GM12891 (cell line): ENCODE measurements around the gene FAM161A.

Source experiments
- DNase-seq: peaks from one replicate; pipeline ENCODE4 v3.0.0; 2011; ENCODE audit warnings: low spot score; ENCODE audit not compliant: insufficient read length
- FAIRE-seq: peaks from 2 replicates; lab custom pipeline; 2011; peaks lifted over from hg19 to GRCh38; lab: Jason Lieb, UNC
- PAX5 ChIP-seq: IDR thresholded peaks from 2 replicates; pipeline ENCODE4 v1.6.1; 2011; ENCODE audit warnings: low read length, moderate library complexity, mild to moderate bottlenecking; ENCODE audit not compliant: insufficient read depth, severe bottlenecking
- POLR2A ChIP-seq: IDR thresholded peaks from 2 replicates; pipeline ENCODE4 v1.6.1; 2011; ENCODE audit warnings: low read depth, low read length, control low read depth
- POLR2AphosphoS5 ChIP-seq: IDR thresholded peaks from 2 replicates; pipeline ENCODE4 v1.6.1; 2011; ENCODE audit warnings: low read depth, low read length, control low read depth
- POU2F2 ChIP-seq: IDR thresholded peaks from 2 replicates; pipeline ENCODE4 v1.6.1; 2011; ENCODE audit warnings: low read depth, mild to moderate bottlenecking, control low read depth, low read length, moderate library complexity
- SPI1 ChIP-seq: IDR thresholded peaks from 2 replicates; pipeline ENCODE4 v1.6.1; 2011; ENCODE audit warnings: low read depth, low read length, control low read depth
- TAF1 ChIP-seq: IDR thresholded peaks from 2 replicates; pipeline ENCODE4 v1.6.1; 2011; ENCODE audit warnings: low read depth, low read length, control low read depth

FAM161A gene

DNA sequence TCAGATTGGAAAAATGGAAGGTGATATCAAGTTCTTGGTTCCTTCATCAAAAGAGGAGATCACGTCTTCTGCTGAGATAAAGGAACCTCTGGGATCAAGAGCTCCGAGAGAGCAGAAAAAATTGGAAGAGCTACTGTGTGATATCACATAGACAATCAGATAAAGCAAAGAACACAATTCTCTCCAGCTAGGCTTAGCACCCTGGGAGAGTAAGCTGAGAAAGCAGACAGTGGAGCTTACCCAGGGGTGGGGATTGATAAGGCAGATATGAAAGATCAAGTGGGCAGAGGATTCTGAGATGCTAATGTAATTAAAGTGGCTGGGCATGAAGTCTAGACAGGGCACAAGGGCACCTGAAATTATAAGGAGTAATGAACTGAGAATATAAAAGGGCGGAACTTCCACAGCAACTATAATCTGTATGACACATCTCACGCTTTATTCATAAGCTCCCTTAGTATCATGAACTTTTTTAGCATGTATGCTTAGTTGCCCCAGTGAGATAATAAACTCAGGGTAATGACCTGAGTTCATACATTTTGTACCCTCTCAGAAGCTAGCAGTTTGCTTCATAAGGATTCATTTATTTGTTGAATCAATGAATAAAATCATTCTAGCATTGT is 65.8 kb downstream of the FAM161A start:
- TF ChIP-seq POU2F2 (no peak), TAF1 (no peak), SPI1 (no peak), POLR2A (no peak), POLR2AphosphoS5 (no peak), PAX5 (no peak)
- no peak for DNase-seq
- FAIRE-seq = no peak

DNA sequence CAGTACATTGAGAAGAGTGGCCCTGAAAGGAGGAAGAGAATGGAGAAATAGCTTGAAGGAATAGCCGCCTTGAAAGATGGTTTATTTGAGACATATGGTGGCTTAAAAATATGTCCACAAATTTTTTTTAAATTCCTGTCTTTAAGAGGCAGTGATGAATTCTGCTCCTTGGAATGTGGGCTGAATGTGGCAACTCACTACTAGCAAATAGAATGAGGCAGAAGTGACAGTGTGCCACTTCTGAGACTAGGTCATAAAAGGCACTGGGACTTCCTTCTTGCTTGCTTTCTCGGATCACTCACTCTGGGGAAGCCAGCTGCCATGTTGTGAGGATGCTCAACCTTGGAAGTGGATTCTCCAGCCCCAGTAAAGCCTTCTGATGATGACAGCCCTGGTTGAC is 67.0 kb downstream of the FAM161A start:
- FAIRE-seq (no peak), DNase-seq (no peak)
- no peak for TF ChIP-seq POLR2A
- no peak for TF ChIP-seq TAF1
- TF ChIP-seq PAX5 = no peak
- TF ChIP-seq SPI1 = no peak
- TF ChIP-seq POLR2AphosphoS5 = no peak
- TF ChIP-seq POU2F2 = no peak

DNA sequence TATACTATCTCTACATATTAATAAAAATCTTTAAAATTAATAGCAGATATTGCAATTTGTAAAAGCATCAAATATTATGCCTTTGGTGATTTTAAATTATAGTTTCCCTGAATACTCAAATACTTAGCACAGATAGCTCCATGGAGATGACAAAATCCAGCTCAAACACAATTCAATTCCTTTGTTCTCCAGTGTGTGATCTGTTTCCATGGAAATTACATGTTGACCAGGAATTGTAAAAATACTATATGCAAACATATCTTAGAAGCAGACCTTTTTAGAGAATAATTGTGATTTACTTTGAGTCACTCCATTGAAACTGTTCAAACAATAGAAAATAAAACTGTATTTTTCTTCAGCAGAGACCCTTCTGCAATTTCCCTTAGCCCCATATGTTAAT is 68.3 kb downstream of the FAM161A start:
- no peak for DNase-seq
- TF ChIP-seq TAF1 (no peak), POU2F2 (no peak)
- FAIRE-seq = no peak

DNA sequence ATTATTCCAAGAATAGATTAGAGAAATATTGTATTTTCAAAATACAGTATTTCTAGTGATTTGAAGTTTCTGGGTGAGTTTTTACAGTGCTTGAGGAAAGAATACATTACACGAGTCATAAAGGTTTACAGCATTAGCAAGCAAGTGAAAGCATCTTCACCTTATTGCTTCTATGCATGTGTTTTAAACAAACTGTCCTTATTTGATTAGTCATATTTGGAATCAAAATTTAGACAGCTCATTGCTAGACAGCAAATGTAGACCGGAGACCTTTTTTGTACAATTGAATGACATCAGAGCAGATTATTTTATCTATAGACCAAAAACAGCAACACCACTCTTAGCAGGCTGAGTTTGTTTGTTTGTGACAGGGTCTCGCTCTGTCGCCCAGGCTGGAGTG is 69.2 kb downstream of the FAM161A start:
- no peak for TF ChIP-seq POLR2AphosphoS5
- TF ChIP-seq PAX5 = no peak
- no peak for TF ChIP-seq POU2F2
- TF ChIP-seq SPI1 = no peak
- no peak for TF ChIP-seq POLR2A
- no peak for TF ChIP-seq TAF1
- FAIRE-seq (no peak), DNase-seq (no peak)

DNA sequence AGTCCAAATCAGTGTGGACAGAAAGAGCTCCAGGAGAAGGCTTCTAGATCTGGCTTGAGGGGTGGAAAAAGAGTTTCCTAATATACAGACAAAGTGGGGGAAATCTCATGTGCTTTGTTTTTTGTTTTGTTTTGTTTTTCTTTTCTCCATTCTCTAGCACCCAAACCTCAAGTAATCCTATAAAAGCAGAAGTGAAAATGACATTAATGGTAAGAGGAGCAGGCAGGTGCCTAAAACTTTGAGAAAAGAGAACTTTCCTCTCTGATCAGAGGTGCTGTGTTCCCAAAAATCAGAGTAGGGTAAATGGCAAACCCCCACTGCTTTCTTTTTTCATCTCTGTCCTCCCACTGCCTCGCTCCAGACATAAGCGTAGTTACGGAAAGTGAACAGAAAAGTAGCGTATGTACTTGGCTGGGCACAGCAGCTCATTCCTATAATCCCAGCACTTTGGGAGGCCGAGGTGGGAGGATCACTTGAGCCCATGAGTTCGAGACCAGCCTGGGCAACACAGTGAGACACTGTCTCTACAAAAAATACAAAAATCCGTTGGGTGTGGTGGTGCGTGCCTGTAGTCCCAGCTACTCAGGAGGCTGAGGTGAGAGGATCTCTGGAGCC is 77.8 kb downstream of the FAM161A start:
- TF ChIP-seq SPI1 (peak; percentile 98), TAF1 (no peak), POU2F2 (no peak), PAX5 (no peak), POLR2AphosphoS5 (no peak), POLR2A (no peak)
- FAIRE-seq (peak; percentile 71), DNase-seq (peak; percentile 18)
